HTERT RPE-1 (cell line): ENCODE data around the gene DYDC1.
"Not testable (repeated sequence)": the region's sequence is repeated elsewhere in the genome, so short reads cannot be mapped to it uniquely, and the experiment has no call there.

Experiments
- in situ Hi-C: fragments of 300-500 bp; cut with MboI; formaldehyde crosslinking; loops from 4 replicates; pipeline ENCODE4 v1.14.3; 2020; ENCODE audit warnings: low sequenced_read_pairs

DYDC1 gene

GRCh38 chr10:80344912-80345311 lies 11.6 kb downstream of the DYDC1 start:
- in situ Hi-C loops = no loop called here

- in situ Hi-C loops = no loop called here
Measured at GRCh38 chr10:80344276-80344675, 12.3 kb downstream of the DYDC1 start.

GRCh38 chr10:80333983-80334382 lies 22.6 kb downstream of the DYDC1 start:
- in situ Hi-C loops = no loop called here

- in situ Hi-C loops = no loop called here
Measured at GRCh38 chr10:80324891-80325364, 31.6 kb downstream of the DYDC1 start.

- in situ Hi-C loops = no loop called here
Measured at GRCh38 chr10:80324086-80324485, 32.5 kb downstream of the DYDC1 start.

GRCh38 chr10:80323311-80323710 lies 33.2 kb downstream of the DYDC1 start:
- in situ Hi-C loops = no loop called here

GRCh38 chr10:80322711-80323110 lies 33.8 kb downstream of the DYDC1 start:
- in situ Hi-C loops = no loop called here

GRCh38 chr10:80322158-80322557 lies 34.4 kb downstream of the DYDC1 start:
- in situ Hi-C loops = no loop called here

- in situ Hi-C loops = no loop called here
Measured at GRCh38 chr10:80321183-80321582, 35.4 kb downstream of the DYDC1 start.

- in situ Hi-C loops = no loop called here
Measured at GRCh38 chr10:80320377-80320776, 36.2 kb downstream of the DYDC1 start.

- in situ Hi-C loops = no loop called here
Measured at GRCh38 chr10:80319725-80320290, 36.7 kb downstream of the DYDC1 start.

GRCh38 chr10:80319318-80319717 lies 37.2 kb downstream of the DYDC1 start:
- in situ Hi-C loops = no loop called here

GRCh38 chr10:80318742-80319141 lies 37.8 kb downstream of the DYDC1 start:
- in situ Hi-C loops = no loop called here

- in situ Hi-C loops = no loop called here
Measured at GRCh38 chr10:80315391-80315790, 41.2 kb downstream of the DYDC1 start.

GRCh38 chr10:80313523-80313922 lies 43.0 kb downstream of the DYDC1 start:
- in situ Hi-C loops = no loop called here

GRCh38 chr10:80305989-80306388 lies 50.6 kb downstream of the DYDC1 start:
- in situ Hi-C loops = not testable (repeated sequence)

GRCh38 chr10:80296942-80297341 lies 59.6 kb downstream of the DYDC1 start:
- in situ Hi-C loops = no loop called here

GRCh38 chr10:80292607-80293239 lies 63.8 kb downstream of the DYDC1 start:
- in situ Hi-C loops = no loop called here

- in situ Hi-C loops = no loop called here
Measured at GRCh38 chr10:80290474-80291220, 65.9 kb downstream of the DYDC1 start.

GRCh38 chr10:80289451-80290287 lies 66.9 kb downstream of the DYDC1 start, which contains the start of gene MAT1A:
Gene MAT1A (minus strand): TSS chr10:80289658. CDS start chr10:80289423, 235 bp downstream.
- in situ Hi-C loops = no loop called here

GRCh38 chr10:80288849-80289248 lies 67.7 kb downstream of the DYDC1 start:
- in situ Hi-C loops = no loop called here
